Cardiac muscle cell (in vitro differentiated cells and primary cell): Measurements from ENCODE around the gene SLC23A3. TPM values are rescaled to one million over a fixed set of nuclear protein-coding genes. Genes with fewer than 3 reads are reported as not detected.
A peak's percentile ranks its signal among the peaks of the same experiment; 100 is the strongest.
"Not testable (repeated sequence)": the region's sequence is repeated elsewhere in the genome, so short reads cannot be mapped to it uniquely, and the experiment has no call there.

Experiments used
- DNase-seq, 2 donors: peaks; one replicate each; pipeline versions ENCODE4 v3.0.0 to v3.0.0-alpha.2; 2010 to 2017; ENCODE audit warnings: low read depth in 1 of 2, low spot score in 1 of 2
- H3K27ac ChIP-seq: fragments of 200-600 bp; sonication (generic); 2 replicates; pipeline ENCODE4 v1.5.1; 2016
- H3K27me3 ChIP-seq: fragments of 200-600 bp; sonication (generic); 2 replicates; pipeline ENCODE4 v1.6.0; 2016; ENCODE audit warnings: control low read depth
- H3K36me3 ChIP-seq: fragments of 200-600 bp; sonication (generic); 2 replicates; pipeline ENCODE4 v1.5.1; 2016; ENCODE audit warnings: control low read depth
- H3K4me1 ChIP-seq: fragments of 200-600 bp; sonication (generic); 2 replicates; pipeline ENCODE4 v1.8.1; 2017; ENCODE audit warnings: low read depth, mild to moderate bottlenecking, mixed run types
- H3K4me3 ChIP-seq: fragments of 200-600 bp; sonication (generic); 2 replicates; pipeline ENCODE4 v1.5.1; 2016; ENCODE audit warnings: mild to moderate bottlenecking
- H3K9me3 ChIP-seq: fragments of 200-600 bp; sonication (generic); 2 replicates; pipeline ENCODE4 v1.5.1; 2017; ENCODE audit warnings: low read depth, mild to moderate bottlenecking, control low read depth
- CTCF ChIP-seq: IDR thresholded peaks from 2 replicates; pipeline ENCODE4 v1.5.1; 2012; ENCODE audit warnings: low read depth, mild to moderate bottlenecking, low read length
- polyA plus RNA-seq: library from polyadenylated mRNA; unstranded; fragments of >200 nt; fragmentation: Nextera tagmentation; extraction: Ambion mirVana; gene quantifications from 2 replicates; pipeline ENCODE4 v1.2.1, GENCODE V29; 2016
- total RNA-seq: library from RNA; depleted of rRNA; stranded (reverse); fragments of >200 nt; gene quantifications from 2 replicates; pipeline ENCODE4 v1.2.3, GENCODE V29; 2016

SLC23A3 gene
- total and polyA plus RNA-seq, 2 experiments from 2014 or later = 0.09 TPM; not detected in 1

GRCh38 chr2:219206328-219207133, 36.7 kb upstream of the SLC23A3 start, which contains the start of gene ZFAND2B:
ZFAND2B (plus strand) TSS chr2:219206782; CDS start chr2:219206988, 206 bp downstream.
- no peaks in the 10 kb centered on the region for H3K4me1 ChIP-seq
- peak; percentile 95 to 97 for DNase-seq

GRCh38 chr2:219205981-219206327, 36.1 kb upstream of the SLC23A3 start:
- H3K4me3 ChIP-seq = peak overlapping the region; percentile 69
- no peaks in the 10 kb centered on the region for H3K4me1 ChIP-seq
- peaks cover 8% of the 10 kb centered on the region for H3K36me3 ChIP-seq
- TF ChIP-seq CTCF = no peak
- no peaks in the 10 kb centered on the region for H3K27me3 ChIP-seq
- H3K27ac ChIP-seq = peak overlapping the region; percentile 86
- no peak for DNase-seq
- H3K9me3 ChIP-seq = no peaks in the 10 kb centered on the region

More at GRCh38 chr2:219206328-219207133, 36.7 kb upstream of the SLC23A3 start, which contains the start of gene ZFAND2B:
- Histone ChIP-seq H3K9me3 (no peaks in the 10 kb centered on the region), H3K27me3 (no peaks in the 10 kb centered on the region), H3K4me3 (peak within 1 kb of the TSS; percentile 69), H3K27ac (peak within 1 kb of the TSS; percentile 86), H3K36me3 (peaks cover 8% of the 10 kb centered on the region)
- no peak for TF ChIP-seq CTCF

- Histone ChIP-seq H3K4me3 (no peak overlapping the region), H3K4me1 (no peaks in the 10 kb centered on the region), H3K36me3 (peaks cover 8% of the 10 kb centered on the region), H3K9me3 (no peaks in the 10 kb centered on the region), H3K27me3 (no peaks in the 10 kb centered on the region), H3K27ac (no peak overlapping the region)
- DNase-seq = no peak
- TF ChIP-seq CTCF = no peak
Measured at GRCh38 chr2:219205165-219205538, 35.3 kb upstream of the SLC23A3 start.

- no peaks in the 10 kb centered on the region for H3K9me3 ChIP-seq
- DNase-seq = no peak
- H3K36me3 ChIP-seq = peaks cover 8% of the 10 kb centered on the region
- no peak overlapping the region for H3K4me3 ChIP-seq
- H3K27me3 ChIP-seq = no peaks in the 10 kb centered on the region
- no peaks in the 10 kb centered on the region for H3K4me1 ChIP-seq
- H3K27ac ChIP-seq = no peak overlapping the region
- TF ChIP-seq CTCF = no peak
Measured at GRCh38 chr2:219204425-219205164, 34.8 kb upstream of the SLC23A3 start.

- H3K27me3 ChIP-seq, H3K4me3 ChIP-seq: not testable (repeated sequence)
Measured at GRCh38 chr2:219201331-219201730, 31.5 kb upstream of the SLC23A3 start.

GRCh38 chr2:219200502-219201326, 30.9 kb upstream of the SLC23A3 start:
- not testable (repeated sequence) for H3K9me3 ChIP-seq, H3K27me3 ChIP-seq, H3K4me3 ChIP-seq, H3K27ac ChIP-seq, DNase-seq, H3K4me1 ChIP-seq, H3K36me3 ChIP-seq

More at GRCh38 chr2:219201331-219201730, 31.5 kb upstream of the SLC23A3 start:
- not testable (repeated sequence) for H3K36me3 ChIP-seq, H3K4me1 ChIP-seq, H3K27ac ChIP-seq, DNase-seq, H3K9me3 ChIP-seq
